HCT116 (cell line): ENCODE results near the gene NKX6-1. TPM values are rescaled to one million over a fixed set of nuclear protein-coding genes. Genes with fewer than 3 reads are reported as not detected.

Experiments used
- ATAC-seq: fragments of 200-7000 bp; cut with Tn5 transposase; 2 replicates; pipeline ENCODE4 v1.9.1; 2020; ENCODE audit warnings: mild to moderate bottlenecking, moderate library complexity
- BruUV-seq: library from RNA; stranded (reverse); fragments of 400-500 nt; replicated peaks from 2 replicates; lab custom pipeline; 2021; lab: Mats Ljungman, UMichigan
- CTCF ChIA-PET: fragments of 300-600 bp; sonication (Branson Sonifier 250); formaldehyde crosslinking; loops from one replicate; lab custom pipeline; 2021; ENCODE audit warnings: antibody characterized with exemption; lab: Charles Lee
- POLR2A ChIA-PET: fragments of 300-600, 350-600 bp; sonication (Branson Sonifier 250); formaldehyde crosslinking; loops from one replicate; lab custom pipeline; 2021; ENCODE audit warnings: antibody characterized with exemption; lab: Charles Lee
- RAD21 ChIA-PET, 2 experiments: fragments of 300-600 bp; sonication (Branson Sonifier 250); formaldehyde crosslinking; loops; one replicate each; lab custom pipeline; 2023; ENCODE audit warnings: low total read pairs in 2 of 2; ENCODE audit not compliant: uncharacterized antibody in 2 of 2, unreplicated experiment in 2 of 2, low non-redundant PET in 1 of 2; lab: Charles Lee
- DNase-seq: peaks from one replicate; pipeline ENCODE4 v3.0.0-alpha.2; 2010; ENCODE audit warnings: low read depth, low spot score
- H2AFZ ChIP-seq: fragments of 200-600 bp; shearing (Covaris generic), sonication (generic); 2 replicates; pipeline ENCODE4 v1.6.1; 2017; ENCODE audit warnings: low read depth, mixed run types, mixed read lengths, antibody characterized with exemption, low read length; ENCODE audit not compliant: poor library complexity, severe bottlenecking
- H3K27ac ChIP-seq: 2 replicates; pipeline ENCODE4 v1.5.1; 2012; ENCODE audit warnings: low read depth, low read length
- H3K27me3 ChIP-seq: fragments of 200-600 bp; sonication (generic); 2 replicates; pipeline ENCODE4 v1.6.1; 2016; ENCODE audit warnings: mixed run types, low read length, mixed read lengths; ENCODE audit not compliant: insufficient read depth
- H3K36me3 ChIP-seq, 2 experiments: fragments of 200-500 bp in 1 of 2; fragments of 200-600 bp in 1 of 2; sonication (Bioruptor generic) in 1 of 2; sonication (generic) in 1 of 2; 2 replicates each; pipeline versions ENCODE4 v1.5.1 to v1.6.1; 2014 to 2016; ENCODE audit warnings: low read length in 2 of 2, inconsistent platforms in 1 of 2, mixed read lengths in 1 of 2, mixed run types in 1 of 2; ENCODE audit not compliant: insufficient read depth in 2 of 2, control insufficient read depth in 1 of 2
- H3K4me1 ChIP-seq, 2 experiments: fragments of 200-600 bp in 1 of 2; sonication (generic) in 1 of 2; 2 replicates each; pipeline versions ENCODE4 v1.5.1 to v1.6.1; 2012 to 2017; ENCODE audit warnings: low read length in 2 of 2, inconsistent platforms in 1 of 2, mild to moderate bottlenecking in 1 of 2, mixed read lengths in 1 of 2, mixed run types in 1 of 2, moderate library complexity in 1 of 2; ENCODE audit not compliant: insufficient read depth in 2 of 2, control insufficient read depth in 1 of 2
- H3K4me2 ChIP-seq: fragments of 200-600 bp; sonication (generic); 2 replicates; pipeline ENCODE4 v1.6.1; 2017; ENCODE audit warnings: mixed run types, low read length, mixed read lengths
- H3K4me3 ChIP-seq, 2 experiments: fragments of 200-600 bp in 1 of 2; sonication (generic) in 1 of 2; replicated peaks in 1 of 2; 2 replicates each; pipeline ENCODE4 v1.5.1; 2011 to 2016; ENCODE audit warnings: low read length in 2 of 2, control low read depth in 1 of 2, low read depth in 1 of 2, mild to moderate bottlenecking in 1 of 2, mixed read lengths in 1 of 2, mixed run types in 1 of 2
- H3K79me2 ChIP-seq: fragments of 200-600 bp; sonication (generic); 2 replicates; pipeline ENCODE4 v1.6.1; 2017; ENCODE audit warnings: mild to moderate bottlenecking, mixed run types, low read length, moderate library complexity, mixed read lengths; ENCODE audit not compliant: insufficient read depth
- H3K9ac ChIP-seq: fragments of 200-600 bp; sonication (generic); 2 replicates; pipeline ENCODE4 v1.6.1; 2016; ENCODE audit warnings: low read length, mixed read lengths
- H3K9me2 ChIP-seq: fragments of 200-600 bp; sonication (generic), shearing (Covaris generic); 2 replicates; pipeline ENCODE4 v1.6.1; 2017; ENCODE audit warnings: mixed run types, mild to moderate bottlenecking, moderate library complexity; ENCODE audit not compliant: insufficient read depth
- H3K9me3 ChIP-seq, 2 experiments: fragments of 200-500 bp in 1 of 2; fragments of 200-600 bp in 1 of 2; sonication (Bioruptor generic) in 1 of 2; sonication (generic) in 1 of 2; 2 replicates each; pipeline ENCODE4 v1.6.1; 2014 to 2017; ENCODE audit warnings: low read length in 2 of 2, mixed read lengths in 2 of 2, inconsistent platforms in 1 of 2, low read depth in 1 of 2, mild to moderate bottlenecking in 1 of 2, mixed run types in 1 of 2, moderate library complexity in 1 of 2; ENCODE audit not compliant: control insufficient read depth in 1 of 2, insufficient read depth in 1 of 2
- H4K20me1 ChIP-seq: fragments of 200-600 bp; sonication (generic), shearing (Covaris generic); 2 replicates; pipeline ENCODE4 v1.6.1; 2017; ENCODE audit warnings: mixed run types, mild to moderate bottlenecking, moderate library complexity; ENCODE audit not compliant: insufficient read depth
- CEBPB ChIP-seq: IDR thresholded peaks from 2 replicates; pipeline ENCODE4 v1.6.1; 2012; ENCODE audit warnings: low read depth
- EGR1 ChIP-seq: IDR thresholded peaks from 2 replicates; pipeline ENCODE4 v1.6.1; 2012; ENCODE audit warnings: low read depth
- EZH2 ChIP-seq: fragments of 200-600 bp; sonication (generic); IDR thresholded peaks from 2 replicates; pipeline ENCODE4 v1.6.1; 2017; ENCODE audit warnings: antibody characterized with exemption, mixed run types
- EZH2phosphoT487 ChIP-seq: fragments of 200-600 bp; IDR thresholded peaks from 2 replicates; pipeline ENCODE4 v1.6.1; 2018; ENCODE audit warnings: antibody characterized with exemption, borderline replicate concordance
- FOSL1 ChIP-seq: IDR thresholded peaks from 2 replicates; pipeline ENCODE4 v1.6.1; 2012; ENCODE audit warnings: low read depth
- POLR2AphosphoS5 ChIP-seq: IDR thresholded peaks from 2 replicates; pipeline ENCODE4 v1.6.1; 2011; ENCODE audit warnings: mild to moderate bottlenecking, low read depth, low read length, moderate library complexity
- RAD21 ChIP-seq: IDR thresholded peaks from 2 replicates; pipeline ENCODE4 v1.6.1; 2012; ENCODE audit warnings: low read depth, mild to moderate bottlenecking
- SRF ChIP-seq: IDR thresholded peaks from 2 replicates; pipeline ENCODE4 v1.6.1; 2012; ENCODE audit warnings: low read depth
- ZFX ChIP-seq: fragments of 450-650 bp; IDR thresholded peaks from 2 replicates; pipeline ENCODE4 v1.6.1; 2017
- intact Hi-C: fragments of 100-400 bp; cut with micrococcal nuclease; formaldehyde crosslinking; loops from 2 replicates; pipeline ENCODE4 v1.10.0; 2022
- total RNA-seq: library from RNA; stranded (reverse); gene quantifications from one replicate; pipeline ENCODE4 v1.2.1, GENCODE V29; 2021; ENCODE audit not compliant: unreplicated experiment
- TF ChIP-seq, protein P1 (sequence below), 3 experiments: fragments of 200-600 bp in 1 of 3; sonication (generic) in 1 of 3; IDR thresholded peaks in 2 of 3; conservative IDR thresholded peaks in 1 of 3; 2 replicates each; pipeline ENCODE4 v1.5.1; 2012 to 2017; ENCODE audit warnings: low read depth in 2 of 3, low read length in 2 of 3, antibody characterized with exemption in 1 of 3, borderline replicate concordance in 1 of 3, control low read depth in 1 of 3, mild to moderate bottlenecking in 1 of 3, mixed read lengths in 1 of 3, mixed run types in 1 of 3, moderate library complexity in 1 of 3; ENCODE audit not compliant: insufficient read depth in 1 of 3
- TF ChIP-seq, protein P2 (sequence below): IDR thresholded peaks from 2 replicates; pipeline ENCODE4 v1.6.1; 2011; ENCODE audit warnings: mild to moderate bottlenecking, low read length, moderate library complexity; ENCODE audit not compliant: insufficient replicate concordance; ENCODE audit errors: extremely low read depth

NKX6-1 gene
- total RNA-seq, 1 experiment from 2014 or later, result 4.2 TPM

DNA sequence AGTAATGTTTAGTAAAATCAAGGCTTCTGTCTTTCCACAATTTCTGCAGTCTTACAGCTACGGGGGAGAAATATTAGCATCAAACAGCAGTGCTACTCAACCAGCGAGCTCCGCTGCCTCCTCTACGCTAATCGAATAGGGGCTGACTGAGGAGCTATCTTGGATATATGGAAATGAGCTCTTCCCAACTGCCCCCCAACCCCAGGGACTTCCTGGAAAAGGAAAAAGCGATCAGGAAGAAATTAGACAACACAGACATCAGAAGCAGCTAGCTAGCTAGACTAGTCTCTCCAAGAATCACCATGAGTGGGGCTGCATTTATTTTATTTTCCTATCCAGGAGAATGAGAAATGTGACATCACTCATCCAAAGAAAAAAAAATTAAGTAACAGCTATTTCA lies 7.6 kb downstream of the NKX6-1 start:
- Histone ChIP-seq H3K4me1 (no peaks in the 10 kb centered on the region), H4K20me1 (no peaks in the 10 kb centered on the region), H3K4me2 (no peak overlapping the region), H3K36me3 (peaks cover 0 to 3% of the 10 kb centered on the region in 2 experiments; a peak in 1 of 4 replicates), H2AFZ (no peak overlapping the region), H3K27me3 (no peaks in the 10 kb centered on the region), H3K4me3 (no peak overlapping the region), H3K9me3 (no peaks in the 10 kb centered on the region), H3K79me2 (no peaks in the 10 kb centered on the region), H3K27ac (no peak overlapping the region), H3K9me2 (no peaks in the 10 kb centered on the region), H3K9ac (no peak overlapping the region)
- DNase-seq (no peak), ATAC-seq (no peak)
- RAD21 ChIA-PET, result no interaction called here
- intact Hi-C loops, result no loop called here
- TF ChIP-seq, protein P1, sequence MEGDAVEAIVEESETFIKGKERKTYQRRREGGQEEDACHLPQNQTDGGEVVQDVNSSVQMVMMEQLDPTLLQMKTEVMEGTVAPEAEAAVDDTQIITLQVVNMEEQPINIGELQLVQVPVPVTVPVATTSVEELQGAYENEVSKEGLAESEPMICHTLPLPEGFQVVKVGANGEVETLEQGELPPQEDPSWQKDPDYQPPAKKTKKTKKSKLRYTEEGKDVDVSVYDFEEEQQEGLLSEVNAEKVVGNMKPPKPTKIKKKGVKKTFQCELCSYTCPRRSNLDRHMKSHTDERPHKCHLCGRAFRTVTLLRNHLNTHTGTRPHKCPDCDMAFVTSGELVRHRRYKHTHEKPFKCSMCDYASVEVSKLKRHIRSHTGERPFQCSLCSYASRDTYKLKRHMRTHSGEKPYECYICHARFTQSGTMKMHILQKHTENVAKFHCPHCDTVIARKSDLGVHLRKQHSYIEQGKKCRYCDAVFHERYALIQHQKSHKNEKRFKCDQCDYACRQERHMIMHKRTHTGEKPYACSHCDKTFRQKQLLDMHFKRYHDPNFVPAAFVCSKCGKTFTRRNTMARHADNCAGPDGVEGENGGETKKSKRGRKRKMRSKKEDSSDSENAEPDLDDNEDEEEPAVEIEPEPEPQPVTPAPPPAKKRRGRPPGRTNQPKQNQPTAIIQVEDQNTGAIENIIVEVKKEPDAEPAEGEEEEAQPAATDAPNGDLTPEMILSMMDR (IDR thresholded peaks at IDR 0.05 in 2 of 3, conservative IDR thresholded peaks at IDR 0.05 in 1 of 3; ENCODE audit: borderline replicate concordance in 1 of 3, insufficient read depth in 1 of 3, low read depth in 2 of 3, low read length in 2 of 3), result no peak
- TF ChIP-seq FOSL1 (no peak), ZFX (no peak), EGR1 (no peak), EZH2phosphoT487 (no peak), CEBPB (no peak), RAD21 (no peak), EZH2 (no peak), SRF (no peak)
- POLR2A ChIA-PET, result no interaction called here
- BruUV-seq, result no TSS peak
- CTCF ChIA-PET, result interaction anchor here (1.7 kb wide), 1 partner anchor 40 kb away, joined by 4 read pairs; no protein-coding TSS in a partner anchor

DNA sequence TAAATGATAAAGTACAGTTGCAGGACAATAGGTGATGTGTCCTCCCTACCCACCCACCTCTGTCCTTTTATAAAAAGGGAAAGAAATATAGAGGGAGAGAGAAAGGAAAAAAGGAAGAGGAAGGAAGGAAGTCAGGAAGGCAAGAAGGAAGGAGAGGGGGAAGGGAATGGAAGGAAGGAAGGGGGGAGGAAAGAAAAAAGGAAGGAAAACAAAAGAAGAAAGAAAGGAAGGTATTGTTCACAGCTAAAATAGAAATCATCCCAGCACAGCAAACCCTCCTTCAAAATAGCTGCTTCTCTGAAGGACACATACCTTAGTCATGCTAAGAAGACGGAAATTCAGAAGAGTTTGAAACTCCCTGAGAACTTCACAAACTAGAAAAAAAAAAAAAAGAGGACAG lies 8.4 kb downstream of the NKX6-1 start:
- H2AFZ ChIP-seq, result no peak overlapping the region
- ChIA-PET CTCF (interaction anchor here (1.7 kb wide), 1 partner anchor 39 kb away, joined by 4 read pairs; no protein-coding TSS in a partner anchor), RAD21 (no interaction called here), POLR2A (no interaction called here)
- no peak overlapping the region for H3K9ac ChIP-seq
- TF ChIP-seq POLR2AphosphoS5 (no peak), FOSL1 (no peak)
- TF ChIP-seq, protein P2, sequence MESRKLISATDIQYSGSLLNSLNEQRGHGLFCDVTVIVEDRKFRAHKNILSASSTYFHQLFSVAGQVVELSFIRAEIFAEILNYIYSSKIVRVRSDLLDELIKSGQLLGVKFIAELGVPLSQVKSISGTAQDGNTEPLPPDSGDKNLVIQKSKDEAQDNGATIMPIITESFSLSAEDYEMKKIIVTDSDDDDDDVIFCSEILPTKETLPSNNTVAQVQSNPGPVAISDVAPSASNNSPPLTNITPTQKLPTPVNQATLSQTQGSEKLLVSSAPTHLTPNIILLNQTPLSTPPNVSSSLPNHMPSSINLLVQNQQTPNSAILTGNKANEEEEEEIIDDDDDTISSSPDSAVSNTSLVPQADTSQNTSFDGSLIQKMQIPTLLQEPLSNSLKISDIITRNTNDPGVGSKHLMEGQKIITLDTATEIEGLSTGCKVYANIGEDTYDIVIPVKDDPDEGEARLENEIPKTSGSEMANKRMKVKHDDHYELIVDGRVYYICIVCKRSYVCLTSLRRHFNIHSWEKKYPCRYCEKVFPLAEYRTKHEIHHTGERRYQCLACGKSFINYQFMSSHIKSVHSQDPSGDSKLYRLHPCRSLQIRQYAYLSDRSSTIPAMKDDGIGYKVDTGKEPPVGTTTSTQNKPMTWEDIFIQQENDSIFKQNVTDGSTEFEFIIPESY, result no peak
- intact Hi-C loops, result no loop called here
- no peaks in the 10 kb centered on the region for H3K4me1 ChIP-seq
- no peak overlapping the region for H3K27ac ChIP-seq
- H3K4me3 ChIP-seq, result no peak overlapping the region
- BruUV-seq, result no TSS peak
- ATAC-seq (no peak), DNase-seq (no peak)
- H3K9me2 ChIP-seq, result no peaks in the 10 kb centered on the region
- no peaks in the 10 kb centered on the region for H3K9me3 ChIP-seq
- H3K79me2 ChIP-seq, result no peaks in the 10 kb centered on the region
- H3K27me3 ChIP-seq, result no peaks in the 10 kb centered on the region
- peaks cover 0 to 3% of the 10 kb centered on the region in 2 experiments; a peak in 1 of 4 replicates for H3K36me3 ChIP-seq
- H3K4me2 ChIP-seq, result no peak overlapping the region
- no peaks in the 10 kb centered on the region for H4K20me1 ChIP-seq
